Liver (tissue), 9 donors: Measurements from ENCODE around the gene SBF2. TPM values are rescaled to one million over a fixed set of nuclear protein-coding genes. Genes with fewer than 3 reads are reported as not detected.

Experiments used
- DNase-seq: peaks from one replicate; pipeline ENCODE4 v3.0.0-alpha.2; 2017; ENCODE audit warnings: low spot score
- H3K27ac ChIP-seq, 2 donors: one replicate each; pipeline ENCODE4 v1.7.0; 2013; ENCODE audit warnings: inconsistent platforms in 2 of 2, low read length in 2 of 2, control low read depth in 1 of 2, low read depth in 1 of 2, mild to moderate bottlenecking in 1 of 2
- H3K27me3 ChIP-seq, 4 donors: one replicate each; pipeline versions ENCODE4 v1.6.1 to v1.7.0; 2013; ENCODE audit warnings: low read length in 3 of 4, inconsistent platforms in 1 of 4, mild to moderate bottlenecking in 1 of 4, moderate library complexity in 1 of 4; ENCODE audit not compliant: control insufficient read depth in 4 of 4, insufficient read depth in 4 of 4
- H3K36me3 ChIP-seq, 4 donors: one replicate each; pipeline versions ENCODE4 v1.6.1 to v1.7.0; 2013; ENCODE audit warnings: low read length in 3 of 4, mild to moderate bottlenecking in 3 of 4, low read depth in 1 of 4, moderate library complexity in 1 of 4; ENCODE audit not compliant: control insufficient read depth in 4 of 4, insufficient read depth in 3 of 4
- H3K4me1 ChIP-seq, 4 donors: one replicate each; pipeline versions ENCODE4 v1.6.1 to v1.7.0; 2013; ENCODE audit warnings: low read length in 3 of 4, mild to moderate bottlenecking in 3 of 4, moderate library complexity in 1 of 4; ENCODE audit not compliant: control insufficient read depth in 4 of 4, insufficient read depth in 4 of 4
- H3K4me3 ChIP-seq, 3 donors: one replicate each; pipeline versions ENCODE4 v1.6.1 to v1.7.0; 2013; ENCODE audit warnings: low read length in 3 of 3, control low read depth in 1 of 3, low read depth in 1 of 3, mild to moderate bottlenecking in 1 of 3
- H3K9ac ChIP-seq, 2 donors: one replicate each; pipeline ENCODE4 v1.7.0; 2013; ENCODE audit warnings: low read length in 2 of 2, mild to moderate bottlenecking in 2 of 2, moderate library complexity in 2 of 2, control low read depth in 1 of 2, low read depth in 1 of 2
- H3K9me3 ChIP-seq, 4 donors: one replicate each; pipeline versions ENCODE4 v1.6.1 to v1.7.0; 2013; ENCODE audit warnings: low read length in 3 of 4; ENCODE audit not compliant: control insufficient read depth in 4 of 4
- ATF3 ChIP-seq: IDR thresholded peaks from 2 replicates; pipeline ENCODE4 v1.6.1; 2016; ENCODE audit warnings: antibody characterized with exemption
- CTCF ChIP-seq: fragments of 150-350 bp; IDR thresholded peaks from 2 replicates; pipeline ENCODE4 v1.5.1; 2017; ENCODE audit warnings: improper control_type of control experiment, low read depth, low read length; ENCODE audit not compliant: missing input control
- EGR1 ChIP-seq, 2 donors: IDR thresholded peaks; 2 replicates each; pipeline ENCODE4 v1.6.1; 2016 to 2018; ENCODE audit warnings: antibody characterized with exemption in 2 of 2, low read depth in 2 of 2
- FOXA1 ChIP-seq: IDR thresholded peaks from 2 replicates; pipeline ENCODE4 v1.6.1; 2016; ENCODE audit warnings: antibody characterized with exemption
- FOXA2 ChIP-seq: IDR thresholded peaks from 2 replicates; pipeline ENCODE4 v1.6.1; 2016; ENCODE audit warnings: antibody characterized with exemption
- GABPA ChIP-seq, 2 donors: IDR thresholded peaks in 1 of 2; conservative IDR thresholded peaks in 1 of 2; 2 replicates each; pipeline ENCODE4 v1.6.1; 2016; ENCODE audit warnings: antibody characterized with exemption in 2 of 2, mild to moderate bottlenecking in 1 of 2, moderate library complexity in 1 of 2
- HNF4A ChIP-seq, 2 donors: conservative IDR thresholded peaks; 2 replicates each; pipeline ENCODE4 v1.6.1; 2016; ENCODE audit warnings: antibody characterized with exemption in 2 of 2, mild to moderate bottlenecking in 2 of 2
- HNF4G ChIP-seq: IDR thresholded peaks from 2 replicates; pipeline ENCODE4 v1.6.1; 2016; ENCODE audit warnings: antibody characterized with exemption
- JUND ChIP-seq, 2 donors: IDR thresholded peaks; 2 replicates each; pipeline ENCODE4 v1.6.1; 2016; ENCODE audit warnings: antibody characterized with exemption in 2 of 2
- MAX ChIP-seq: IDR thresholded peaks from 2 replicates; pipeline ENCODE4 v1.6.1; 2016; ENCODE audit warnings: antibody characterized with exemption
- NR2F2 ChIP-seq: IDR thresholded peaks from 2 replicates; pipeline ENCODE4 v1.6.1; 2016; ENCODE audit warnings: antibody characterized with exemption
- RAD21 ChIP-seq, 2 donors: IDR thresholded peaks; 2 replicates each; pipeline ENCODE4 v1.6.1; 2016; ENCODE audit warnings: antibody characterized with exemption in 2 of 2, mild to moderate bottlenecking in 2 of 2
- REST ChIP-seq: IDR thresholded peaks from 2 replicates; pipeline ENCODE4 v1.6.1; 2016; ENCODE audit warnings: antibody characterized with exemption, mild to moderate bottlenecking
- RXRA ChIP-seq, 2 donors: IDR thresholded peaks; 2 replicates each; pipeline ENCODE4 v1.6.1; 2017 to 2018; ENCODE audit warnings: antibody characterized with exemption in 2 of 2, mild to moderate bottlenecking in 1 of 2
- SP1 ChIP-seq: IDR thresholded peaks from 2 replicates; pipeline ENCODE4 v1.6.1; 2018; ENCODE audit warnings: antibody characterized with exemption, mild to moderate bottlenecking
- TAF1 ChIP-seq: conservative IDR thresholded peaks from 2 replicates; pipeline ENCODE4 v1.6.1; 2016; ENCODE audit warnings: antibody characterized with exemption, mild to moderate bottlenecking
- YY1 ChIP-seq: IDR thresholded peaks from 2 replicates; pipeline ENCODE4 v1.6.1; 2016; ENCODE audit warnings: antibody characterized with exemption, mild to moderate bottlenecking
- ZBTB33 ChIP-seq: IDR thresholded peaks from 2 replicates; pipeline ENCODE4 v1.6.1; 2016; ENCODE audit warnings: antibody characterized with exemption
- WGBS: extraction: QIAGEN DNeasy Blood & Tissue Kit; methylation state at CpG from one replicate; pipeline ENCODE4 v1.1.7; 2013; 5-methylcytosine and 5-hydroxymethylcytosine counted together
- polyA plus RNA-seq, 2 donors: library from polyadenylated mRNA; stranded (reverse) in 1 of 2; unstranded in 1 of 2; fragments of 200-250 nt in 1 of 2; fragments of >200 nt in 1 of 2; fragmentation: Nextera tagmentation in 1 of 2; extraction: Ambion mirVana in 1 of 2; gene quantifications; one replicate each; pipeline versions ENCODE4 v1.2.1 to v1.2.3, GENCODE V29; 2013 to 2015
- total RNA-seq, 2 donors: library from RNA; depleted of rRNA; stranded (reverse); fragments of >200 nt; gene quantifications; one replicate each; pipeline ENCODE4 v1.2.3, GENCODE V29; 2014
- donor health status: healthy.
- donor health status: healthy.
- donor health status: healthy.
- donor health status: healthy.
- donor health status: healthy.

SBF2 gene
- total and polyA plus RNA-seq, 4 donors = 7.5 to 31.3 (median 14.7) TPM

- TF ChIP-seq FOXA2 (no peak), ATF3 (no peak), SP1 (no peak), RXRA (IDR thresholded peaks at IDR 0.05) (no peak), CTCF (no peak), JUND (IDR thresholded peaks at IDR 0.05) (no peak), HNF4G (no peak), GABPA (IDR thresholded peaks at IDR 0.05 in 1 of 2, conservative IDR thresholded peaks at IDR 0.05 in 1 of 2) (no peak), HNF4A (conservative IDR thresholded peaks at IDR 0.05) (no peak), ZBTB33 (no peak), TAF1 (no peak), EGR1 (IDR thresholded peaks at IDR 0.05; ENCODE audit: low read depth in 2 of 2) (no peak), RAD21 (IDR thresholded peaks at IDR 0.05) (no peak), YY1 (no peak), MAX (no peak), FOXA1 (no peak), REST (no peak), NR2F2 (no peak)
- H3K36me3 ChIP-seq = peaks cover 0 to 4% (median under 1%) of the 10 kb centered on the region in 4 donors
- peaks cover 0 to 4% (median under 1%) of the 10 kb centered on the region in 4 donors for H3K4me1 ChIP-seq
- H3K27ac ChIP-seq = no peak overlapping the region
- 97% methylated on average over 8 of the region's 8 CpGs for WGBS
- no peak for DNase-seq
- no peaks in the 10 kb centered on the region for H3K9me3 ChIP-seq
- no peak overlapping the region for H3K9ac ChIP-seq
- no peaks in the 10 kb centered on the region for H3K27me3 ChIP-seq
- no peak overlapping the region for H3K4me3 ChIP-seq
Measured at GRCh38 chr11:9974375-9974774, 319.6 kb downstream of the SBF2 start.
